Measurements from ENCODE around the gene GMPPA.
A peak's percentile ranks its signal among the peaks of the same experiment; 100 is the strongest.

Gene GMPPA

DNA sequence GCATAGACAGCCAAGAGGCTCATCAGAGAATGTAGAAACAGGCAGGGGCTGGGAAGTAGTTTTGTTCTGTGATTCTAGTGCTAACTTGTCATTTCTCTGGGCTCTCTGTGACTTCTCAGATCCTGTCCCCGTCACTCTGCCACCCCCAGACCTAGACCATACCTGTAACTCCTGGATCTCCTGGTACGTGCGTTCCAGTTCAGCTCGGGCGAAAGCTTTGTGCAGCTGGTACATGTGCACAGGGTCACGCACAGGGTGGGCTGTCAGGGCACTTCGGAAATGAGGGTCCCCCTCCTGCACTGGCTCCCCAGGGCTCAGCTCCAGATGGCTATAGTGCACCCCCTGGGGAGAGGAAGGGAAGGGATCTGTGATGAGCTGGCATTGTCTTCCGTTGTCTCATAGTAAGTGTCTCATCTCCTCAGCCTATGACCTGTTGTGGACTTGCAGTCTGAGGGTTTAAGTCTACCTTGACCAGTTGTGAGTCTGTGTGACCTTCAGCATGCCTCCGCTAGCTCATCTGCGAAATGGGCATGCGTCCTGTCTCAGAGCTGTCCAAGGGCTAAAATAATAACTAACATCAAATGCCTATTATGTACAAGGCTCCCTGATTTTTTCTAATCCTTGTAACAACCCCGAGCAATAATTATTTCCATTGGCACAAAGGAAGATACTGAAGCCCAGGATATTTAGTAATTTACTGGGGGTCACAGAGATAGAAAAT is 42.3 kb downstream of the GMPPA start:
- Histone ChIP-seq H3K9ac (ENCODE audit: low read length) (no peak overlapping the region), H3K4me3 (ENCODE audit: low read depth in 1 of 2, low read length in 2 of 2) (no peak overlapping the region), H3K27me3 (ENCODE audit: control insufficient read depth in 1 of 2, insufficient read depth in 2 of 2, low read length in 2 of 2) (no peaks in the 10 kb centered on the region), H3K9me3 (ENCODE audit: low read length) (no peaks in the 10 kb centered on the region), H3K4me1 (ENCODE audit: insufficient read depth, low read length) (peaks cover 23% of the 10 kb centered on the region), H3K36me3 (ENCODE audit: insufficient read depth, low read length) (peaks cover 15% of the 10 kb centered on the region), H3K27ac (ENCODE audit: low read depth, low read length) (no peak overlapping the region)

DNA sequence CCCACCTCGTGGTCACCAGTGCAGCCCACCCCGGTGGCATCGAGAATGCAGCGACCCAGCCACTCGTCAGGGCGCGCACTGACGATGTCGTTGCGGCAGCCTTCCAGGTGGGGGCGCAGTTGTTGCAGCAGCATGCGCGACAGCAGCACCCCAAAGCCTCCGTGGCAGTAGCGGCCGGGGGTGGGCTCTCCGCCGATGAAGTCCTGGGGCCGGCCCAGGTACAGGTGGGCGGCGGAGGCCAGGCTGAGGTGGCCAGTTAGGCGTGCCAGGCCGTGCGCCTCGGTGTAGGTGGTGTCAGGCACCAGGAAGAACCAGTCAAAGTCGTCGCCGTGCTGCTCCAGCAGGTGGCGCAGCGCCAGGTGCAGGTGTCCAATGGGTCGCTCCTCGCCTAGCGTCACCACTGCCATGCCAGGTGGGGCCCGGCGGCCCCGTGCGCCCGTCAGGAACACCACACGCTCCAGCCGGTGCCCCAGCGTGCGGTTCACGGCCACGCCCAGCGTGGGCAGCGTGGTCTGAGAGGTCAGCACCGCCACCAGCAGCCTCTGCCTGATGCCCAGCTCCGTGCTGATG is 43.0 kb downstream of the GMPPA start:
- Histone ChIP-seq H3K27me3 (ENCODE audit: control insufficient read depth in 1 of 2, insufficient read depth in 2 of 2, low read length in 2 of 2) (no peaks in the 10 kb centered on the region), H3K4me1 (ENCODE audit: insufficient read depth, low read length) (peaks cover 23% of the 10 kb centered on the region), H3K4me3 (ENCODE audit: low read depth in 1 of 2, low read length in 2 of 2) (no peak overlapping the region), H3K36me3 (ENCODE audit: insufficient read depth, low read length) (peaks cover 15% of the 10 kb centered on the region), H3K9me3 (ENCODE audit: low read length) (no peaks in the 10 kb centered on the region), H3K9ac (ENCODE audit: low read length) (no peak overlapping the region), H3K27ac (ENCODE audit: low read depth, low read length) (no peak overlapping the region)

DNA sequence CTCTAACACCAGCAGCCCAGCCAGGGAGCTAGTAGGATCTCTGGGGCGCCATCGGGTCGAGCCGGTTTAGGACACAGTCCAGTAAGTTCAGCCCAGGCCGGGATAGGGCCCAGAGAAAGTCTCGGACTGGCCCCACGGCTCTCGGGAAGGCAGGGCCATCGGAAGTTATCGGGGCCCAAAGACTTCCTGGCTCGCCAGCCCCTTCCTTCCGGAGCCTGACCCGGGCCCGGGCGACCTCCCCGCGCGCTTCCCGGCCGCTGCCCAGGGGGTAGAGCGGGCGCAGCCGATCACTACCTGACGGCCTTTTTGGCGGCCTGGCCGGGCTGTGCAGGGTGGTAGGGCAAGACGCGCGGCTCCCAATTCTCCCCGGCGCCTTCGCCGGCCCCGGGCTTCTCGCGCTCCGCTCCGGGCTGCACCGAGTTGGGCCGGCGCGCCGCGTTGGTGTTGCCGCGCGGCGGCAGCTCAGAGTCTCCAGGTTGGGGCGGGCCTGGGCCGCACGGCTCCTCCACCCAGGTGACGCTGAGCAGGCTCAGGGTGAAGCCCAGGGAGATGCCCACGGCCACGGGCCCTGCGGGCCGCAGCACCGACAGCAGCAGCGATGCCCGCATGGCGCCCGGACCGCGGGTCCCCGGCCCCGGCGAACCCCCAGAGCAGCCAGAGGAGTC is 44.4 kb downstream of the GMPPA start:
- H3K27me3 ChIP-seq (ENCODE audit: control insufficient read depth in 1 of 2, insufficient read depth in 2 of 2, low read length in 2 of 2) = no peaks in the 10 kb centered on the region
- peak overlapping the region; percentile 80 for H3K27ac ChIP-seq (ENCODE audit: low read depth, low read length)
- H3K9me3 ChIP-seq (ENCODE audit: low read length) = no peaks in the 10 kb centered on the region
- H3K4me1 ChIP-seq (ENCODE audit: insufficient read depth, low read length) = peaks cover 23% of the 10 kb centered on the region
- peak overlapping the region; percentile 61 for H3K9ac ChIP-seq (ENCODE audit: low read length)
- H3K36me3 ChIP-seq (ENCODE audit: insufficient read depth, low read length) = peaks cover 15% of the 10 kb centered on the region
- H3K4me3 ChIP-seq (ENCODE audit: low read depth in 1 of 2, low read length in 2 of 2) = peak overlapping the region; percentile 58 to 78

DNA sequence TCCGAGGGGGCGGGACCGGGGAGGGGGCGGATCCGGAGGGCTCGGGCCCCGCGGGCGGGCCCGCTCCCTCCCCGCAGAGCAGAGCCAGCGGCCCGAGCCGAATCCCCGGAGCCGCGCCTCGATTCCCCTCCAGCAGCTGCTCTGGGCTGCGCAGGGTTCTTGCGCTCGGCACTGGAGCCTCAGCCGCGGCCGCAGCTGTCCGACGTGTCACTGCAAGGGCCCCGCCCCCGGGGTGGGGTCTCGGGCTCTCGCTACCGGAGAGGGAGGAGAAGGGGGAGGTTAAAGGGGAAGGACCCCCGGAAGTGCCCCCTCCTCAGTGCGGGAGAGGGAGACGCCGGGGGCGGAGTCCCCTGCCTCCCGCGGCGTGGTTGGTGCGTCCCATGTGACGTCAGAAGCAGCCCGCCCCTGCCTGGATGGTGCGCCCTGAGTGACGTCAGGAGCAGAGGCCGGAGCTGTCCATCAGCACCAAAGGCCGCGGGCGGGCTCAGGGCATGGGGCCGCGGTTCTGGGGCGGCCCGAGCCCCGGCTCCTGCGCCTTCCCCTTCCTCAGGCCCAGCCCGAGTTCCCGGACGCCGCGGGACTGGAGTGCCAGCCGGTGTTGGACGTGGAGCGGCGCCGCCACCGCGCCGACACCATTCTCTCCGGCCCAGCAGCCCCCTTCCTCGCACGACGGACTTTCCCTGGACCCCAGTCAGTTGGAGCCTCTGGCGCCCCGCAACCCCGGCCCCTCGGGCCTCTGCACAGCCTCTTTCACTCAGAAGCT is 45.1 kb downstream of the GMPPA start, which contains the start of the genes CHPF and TMEM198:
CHPF (minus strand) TSS at position 214 of the 763 bp plus-strand sequence. CDS start 271 bp downstream, outside the sequence.
TMEM198 (plus strand) TSS at position 433 of the 763 bp plus-strand sequence. CDS start 700 bp downstream, outside the sequence.
- Histone ChIP-seq H3K36me3 (ENCODE audit: insufficient read depth, low read length) (peaks cover 15% of the 10 kb centered on the region), H3K27ac (ENCODE audit: low read depth, low read length) (peak within 1 kb of the TSS; percentile 80), H3K4me3 (ENCODE audit: low read depth in 1 of 2, low read length in 2 of 2) (peak within 1 kb of the TSS; percentile 58 to 78), H3K27me3 (ENCODE audit: control insufficient read depth in 1 of 2, insufficient read depth in 2 of 2, low read length in 2 of 2) (no peaks in the 10 kb centered on the region), H3K4me1 (ENCODE audit: insufficient read depth, low read length) (peaks cover 23% of the 10 kb centered on the region), H3K9me3 (ENCODE audit: low read length) (no peaks in the 10 kb centered on the region), H3K9ac (ENCODE audit: low read length) (peak within 1 kb of the TSS; percentile 61)

DNA sequence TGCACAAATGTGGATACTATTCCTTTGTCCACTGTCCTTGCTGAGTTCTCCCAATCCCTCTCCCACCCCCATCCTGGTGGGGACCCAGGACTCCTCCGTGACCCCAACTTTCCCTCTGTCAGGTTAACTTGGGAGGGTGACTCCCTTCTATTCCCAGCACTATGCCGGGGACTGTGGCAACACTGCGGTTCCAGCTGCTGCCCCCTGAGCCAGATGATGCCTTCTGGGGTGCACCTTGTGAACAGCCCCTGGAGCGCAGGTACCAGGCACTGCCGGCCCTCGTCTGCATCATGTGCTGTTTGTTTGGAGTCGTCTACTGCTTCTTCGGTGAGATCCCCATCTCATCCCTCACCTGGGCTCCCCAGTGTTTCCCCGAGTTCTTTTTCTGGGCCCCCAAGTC is 45.9 kb downstream of the GMPPA start:
- H3K9me3 ChIP-seq (ENCODE audit: low read length) = no peaks in the 10 kb centered on the region
- no peaks in the 10 kb centered on the region for H3K27me3 ChIP-seq (ENCODE audit: control insufficient read depth in 1 of 2, insufficient read depth in 2 of 2, low read length in 2 of 2)
- peak overlapping the region; percentile 42 to 58 for H3K4me3 ChIP-seq (ENCODE audit: low read depth in 1 of 2, low read length in 2 of 2)
- peaks cover 15% of the 10 kb centered on the region for H3K36me3 ChIP-seq (ENCODE audit: insufficient read depth, low read length)
- no peak overlapping the region for H3K9ac ChIP-seq (ENCODE audit: low read length)
- peak overlapping the region; percentile 80 for H3K27ac ChIP-seq (ENCODE audit: low read depth, low read length)
- H3K4me1 ChIP-seq (ENCODE audit: insufficient read depth, low read length) = peaks cover 23% of the 10 kb centered on the region

DNA sequence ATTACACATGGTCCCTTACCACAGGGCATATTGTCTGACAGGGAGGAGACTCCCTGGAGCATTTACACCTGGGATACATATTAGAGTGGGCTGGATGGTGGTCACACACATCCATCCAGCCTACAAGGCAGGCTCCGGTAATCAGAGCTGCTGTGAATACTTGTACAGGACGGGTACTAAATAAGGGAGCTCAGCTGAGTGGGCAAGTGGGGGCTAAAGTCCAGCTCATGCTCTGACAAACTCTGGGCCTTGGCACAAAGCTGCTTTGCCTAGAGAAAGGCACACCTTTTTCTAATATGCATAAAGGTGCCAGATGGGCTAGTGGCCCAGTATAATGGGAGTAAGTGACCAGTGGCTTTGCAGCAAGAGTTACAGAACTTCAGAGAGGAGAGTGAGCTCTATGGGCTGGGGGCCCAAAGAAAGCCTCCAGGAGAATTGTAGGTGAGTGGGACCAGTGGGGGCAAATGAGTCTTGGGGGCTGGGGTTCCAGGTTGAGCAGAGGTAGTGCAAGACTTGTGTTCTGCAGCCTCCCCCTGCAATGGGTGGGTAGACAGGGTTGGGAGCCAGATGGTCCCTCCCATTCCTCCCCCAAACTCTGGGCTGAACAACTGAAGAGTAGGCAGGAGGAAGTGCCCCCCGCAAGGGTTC is 46.7 kb downstream of the GMPPA start:
- Histone ChIP-seq H3K9me3 (ENCODE audit: low read length) (no peaks in the 10 kb centered on the region), H3K9ac (ENCODE audit: low read length) (no peak overlapping the region), H3K4me1 (ENCODE audit: insufficient read depth, low read length) (peaks cover 23% of the 10 kb centered on the region), H3K27me3 (ENCODE audit: control insufficient read depth in 1 of 2, insufficient read depth in 2 of 2, low read length in 2 of 2) (no peaks in the 10 kb centered on the region), H3K27ac (ENCODE audit: low read depth, low read length) (no peak overlapping the region), H3K4me3 (ENCODE audit: low read depth in 1 of 2, low read length in 2 of 2) (no peak overlapping the region), H3K36me3 (ENCODE audit: insufficient read depth, low read length) (peaks cover 8% of the 10 kb centered on the region)

DNA sequence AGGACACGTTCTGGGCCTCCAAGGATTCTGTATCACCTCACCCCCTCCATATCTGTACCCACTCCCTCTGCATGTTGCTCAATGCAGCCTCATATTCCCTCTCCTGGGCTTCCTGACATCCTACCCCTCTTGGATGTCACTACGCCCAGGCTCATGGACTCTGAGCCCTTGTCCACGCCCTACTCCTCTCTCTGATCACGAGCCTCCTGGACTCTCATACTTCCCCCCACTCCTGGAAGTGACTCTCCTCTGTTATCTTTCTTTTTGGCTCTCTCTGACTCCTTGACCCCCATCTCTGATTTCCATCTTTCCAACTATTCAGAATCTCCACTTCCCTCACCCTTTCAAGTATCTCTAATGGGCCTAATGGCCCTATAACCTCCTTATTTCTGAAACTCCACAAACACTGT is 47.3 kb downstream of the GMPPA start:
- Histone ChIP-seq H3K36me3 (ENCODE audit: insufficient read depth, low read length) (peaks cover 3% of the 10 kb centered on the region), H3K27ac (ENCODE audit: low read depth, low read length) (no peak overlapping the region), H3K27me3 (ENCODE audit: control insufficient read depth in 1 of 2, insufficient read depth in 2 of 2, low read length in 2 of 2) (no peaks in the 10 kb centered on the region), H3K9ac (ENCODE audit: low read length) (no peak overlapping the region), H3K4me1 (ENCODE audit: insufficient read depth, low read length) (peaks cover 23% of the 10 kb centered on the region), H3K4me3 (ENCODE audit: low read depth in 1 of 2, low read length in 2 of 2) (no peak overlapping the region), H3K9me3 (ENCODE audit: low read length) (no peaks in the 10 kb centered on the region)

DNA sequence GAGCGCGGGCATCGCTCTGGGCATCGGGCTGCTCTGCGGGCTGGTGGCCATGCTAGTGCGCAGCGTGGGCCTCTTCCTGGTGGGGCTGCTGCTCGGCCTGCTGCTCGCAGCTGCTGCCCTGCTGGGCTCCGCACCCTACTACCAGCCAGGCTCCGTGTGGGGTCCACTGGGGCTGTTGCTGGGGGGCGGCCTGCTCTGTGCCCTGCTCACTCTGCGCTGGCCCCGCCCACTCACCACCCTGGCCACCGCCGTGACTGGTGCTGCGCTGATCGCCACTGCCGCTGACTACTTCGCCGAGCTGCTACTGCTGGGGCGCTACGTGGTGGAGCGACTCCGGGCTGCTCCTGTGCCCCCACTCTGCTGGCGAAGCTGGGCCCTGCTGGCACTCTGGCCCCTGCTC is 48.9 kb downstream of the GMPPA start:
- peaks cover 16% of the 10 kb centered on the region for H3K4me1 ChIP-seq (ENCODE audit: insufficient read depth, low read length)
- H3K27ac ChIP-seq (ENCODE audit: low read depth, low read length) = no peak overlapping the region
- no peak overlapping the region for H3K9ac ChIP-seq (ENCODE audit: low read length)
- H3K4me3 ChIP-seq (ENCODE audit: low read depth in 1 of 2, low read length in 2 of 2) = no peak overlapping the region
- no peaks in the 10 kb centered on the region for H3K9me3 ChIP-seq (ENCODE audit: low read length)
- no peaks in the 10 kb centered on the region for H3K36me3 ChIP-seq (ENCODE audit: insufficient read depth, low read length)
- H3K27me3 ChIP-seq (ENCODE audit: control insufficient read depth in 1 of 2, insufficient read depth in 2 of 2, low read length in 2 of 2) = peaks cover 0 to 9% of the 10 kb centered on the region in 2 donors

DNA sequence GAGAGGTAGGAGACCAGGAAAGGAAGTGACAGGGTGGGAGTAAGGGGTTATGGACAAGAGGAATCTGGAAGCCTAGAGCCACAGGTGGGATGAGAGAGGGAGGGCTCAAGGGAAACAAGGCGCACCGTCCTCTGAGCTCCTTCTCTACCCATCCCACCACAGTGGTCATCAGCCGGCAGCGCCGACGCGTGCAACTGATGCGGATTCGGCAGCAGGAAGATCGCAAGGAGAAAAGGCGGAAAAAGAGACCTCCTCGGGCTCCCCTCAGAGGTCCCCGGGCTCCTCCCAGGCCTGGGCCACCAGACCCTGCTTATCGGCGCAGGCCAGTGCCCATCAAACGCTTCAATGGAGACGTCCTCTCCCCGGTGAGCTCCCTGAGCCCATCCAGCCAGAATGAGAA is 50.3 kb downstream of the GMPPA start:
- Histone ChIP-seq H3K4me1 (ENCODE audit: insufficient read depth, low read length) (peaks cover 22% of the 10 kb centered on the region), H3K27me3 (ENCODE audit: control insufficient read depth in 1 of 2, insufficient read depth in 2 of 2, low read length in 2 of 2) (peaks cover 9% of the 10 kb centered on the region in 2 donors), H3K36me3 (ENCODE audit: insufficient read depth, low read length) (no peaks in the 10 kb centered on the region), H3K4me3 (ENCODE audit: low read depth in 1 of 2, low read length in 2 of 2) (no peak overlapping the region), H3K27ac (ENCODE audit: low read depth, low read length) (no peak overlapping the region), H3K9me3 (ENCODE audit: low read length) (no peaks in the 10 kb centered on the region), H3K9ac (ENCODE audit: low read length) (no peak overlapping the region)

DNA sequence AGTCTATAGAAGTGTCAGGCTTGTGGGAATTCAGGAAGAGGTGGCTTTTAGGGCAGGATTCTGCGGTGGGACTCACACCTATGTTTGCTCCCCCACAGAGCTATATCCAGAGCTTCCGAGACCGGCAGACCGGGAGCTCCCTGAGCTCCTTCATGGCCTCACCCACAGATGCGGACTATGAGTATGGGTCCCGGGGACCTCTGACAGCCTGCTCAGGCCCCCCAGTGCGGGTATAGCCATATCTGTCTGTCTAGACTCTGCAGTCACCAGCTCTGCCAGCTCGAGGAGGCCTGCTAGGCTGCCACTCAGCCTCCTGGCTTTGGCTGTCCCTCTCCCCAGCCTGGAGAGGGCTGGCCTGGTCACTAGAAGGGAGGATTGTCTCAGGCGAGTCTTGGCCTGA is 50.9 kb downstream of the GMPPA start:
- Histone ChIP-seq H3K27me3 (ENCODE audit: control insufficient read depth in 1 of 2, insufficient read depth in 2 of 2, low read length in 2 of 2) (peaks cover 9% of the 10 kb centered on the region in 2 donors), H3K9me3 (ENCODE audit: low read length) (no peaks in the 10 kb centered on the region)

More for the DNA sequence above, 50.9 kb downstream of the GMPPA start:
- no peak overlapping the region for H3K9ac ChIP-seq (ENCODE audit: low read length)
- no peak overlapping the region for H3K4me3 ChIP-seq (ENCODE audit: low read depth in 1 of 2, low read length in 2 of 2)
- H3K27ac ChIP-seq (ENCODE audit: low read depth, low read length) = no peak overlapping the region
- peaks cover 16% of the 10 kb centered on the region for H3K4me1 ChIP-seq (ENCODE audit: insufficient read depth, low read length)
- H3K36me3 ChIP-seq (ENCODE audit: insufficient read depth, low read length) = no peaks in the 10 kb centered on the region
